MM.1S (cell line): ENCODE data around the gene FGD6.

Source experiments
- EZH2 ChIP-seq: fragments of 300-600 bp; sonication (generic); optimal IDR thresholded peaks from 2 replicates; pipeline ENCODE3; 2017; ENCODE audit warnings: low read depth, mild to moderate bottlenecking, antibody characterized with exemption, low read length, mixed read lengths
- EZH2phosphoT487 ChIP-seq: fragments of 300-600 bp; sonication (generic); IDR thresholded peaks from 2 replicates; pipeline ENCODE4 v1.6.1; 2018; ENCODE audit warnings: antibody characterized with exemption, low read length
- TF ChIP-seq, protein P1 (sequence below): fragments of 300-600 bp; sonication (generic); IDR thresholded peaks from 2 replicates; pipeline ENCODE4 v1.5.1; 2016; ENCODE audit warnings: antibody characterized with exemption, low read length, mixed read lengths

DNA sequence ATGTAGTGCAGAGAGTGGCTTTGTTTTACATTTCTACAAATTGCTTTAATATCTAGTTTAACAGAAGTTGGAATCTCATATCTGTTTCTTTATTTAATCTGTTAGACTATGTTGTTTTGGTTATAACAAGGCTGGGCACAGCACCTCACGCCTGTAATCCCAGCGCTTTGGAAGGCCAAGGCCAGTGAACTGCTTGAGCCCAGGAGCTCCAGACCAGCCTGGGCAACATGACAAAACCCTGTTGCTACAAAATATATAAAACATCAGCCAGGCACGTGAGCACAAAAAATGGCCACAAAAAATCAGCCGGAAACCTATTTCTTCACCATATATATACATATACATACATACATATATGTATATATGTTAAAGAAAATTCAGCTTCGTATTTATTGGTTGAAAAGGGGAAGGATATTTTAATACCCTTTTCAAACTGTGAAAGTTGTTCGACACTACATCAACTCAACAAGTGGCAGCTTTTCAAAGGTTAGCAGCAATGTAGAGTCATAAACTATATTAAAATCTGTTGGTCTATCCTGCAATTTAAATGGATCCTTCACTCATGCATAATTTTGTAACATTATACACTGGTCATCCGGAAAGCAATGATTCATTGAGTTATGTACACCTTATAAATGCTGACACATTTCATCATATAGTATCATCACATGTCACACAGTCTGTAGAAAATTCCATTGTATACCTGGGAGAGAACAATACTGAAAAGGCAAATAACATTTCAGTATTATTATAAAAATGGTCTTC, 151.0 kb downstream of the FGD6 start:
- TF ChIP-seq, protein P1, sequence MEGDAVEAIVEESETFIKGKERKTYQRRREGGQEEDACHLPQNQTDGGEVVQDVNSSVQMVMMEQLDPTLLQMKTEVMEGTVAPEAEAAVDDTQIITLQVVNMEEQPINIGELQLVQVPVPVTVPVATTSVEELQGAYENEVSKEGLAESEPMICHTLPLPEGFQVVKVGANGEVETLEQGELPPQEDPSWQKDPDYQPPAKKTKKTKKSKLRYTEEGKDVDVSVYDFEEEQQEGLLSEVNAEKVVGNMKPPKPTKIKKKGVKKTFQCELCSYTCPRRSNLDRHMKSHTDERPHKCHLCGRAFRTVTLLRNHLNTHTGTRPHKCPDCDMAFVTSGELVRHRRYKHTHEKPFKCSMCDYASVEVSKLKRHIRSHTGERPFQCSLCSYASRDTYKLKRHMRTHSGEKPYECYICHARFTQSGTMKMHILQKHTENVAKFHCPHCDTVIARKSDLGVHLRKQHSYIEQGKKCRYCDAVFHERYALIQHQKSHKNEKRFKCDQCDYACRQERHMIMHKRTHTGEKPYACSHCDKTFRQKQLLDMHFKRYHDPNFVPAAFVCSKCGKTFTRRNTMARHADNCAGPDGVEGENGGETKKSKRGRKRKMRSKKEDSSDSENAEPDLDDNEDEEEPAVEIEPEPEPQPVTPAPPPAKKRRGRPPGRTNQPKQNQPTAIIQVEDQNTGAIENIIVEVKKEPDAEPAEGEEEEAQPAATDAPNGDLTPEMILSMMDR: no peak
- no peak for TF ChIP-seq EZH2
- no peak for TF ChIP-seq EZH2phosphoT487
